Gastroesophageal sphincter (tissue), 4 donors: ENCODE measurements around the gene TRIP11. TPM values are rescaled to one million over a fixed set of nuclear protein-coding genes. Genes with fewer than 3 reads are reported as not detected.
A peak's percentile ranks its signal among the peaks of the same experiment; 100 is the strongest.

Source experiments
- ATAC-seq: fragments of 150-250 bp; one replicate; pipeline ENCODE4 v1.9.1; 2016; ENCODE audit warnings: mild to moderate bottlenecking, moderate library complexity
- H3K27ac ChIP-seq, 4 donors: fragments of 200-600 bp; sonication (generic) in 3 of 4; 1 replicate in 3 of 4; 2 replicates in 1 of 4; pipeline ENCODE4 v1.5.1; 2016 to 2019
- H3K27me3 ChIP-seq: fragments of 200-600 bp; sonication (generic); one replicate; pipeline ENCODE4 v1.5.1; 2019
- H3K36me3 ChIP-seq, 2 donors: fragments of 200-600 bp; sonication (generic); one replicate each; pipeline ENCODE4 v1.5.1; 2019; ENCODE audit warnings: control low read depth in 1 of 2
- H3K4me1 ChIP-seq, 3 donors: fragments of 200-600 bp; sonication (generic); 1 replicate in 2 of 3; 2 replicates in 1 of 3; pipeline ENCODE4 v1.5.1; 2016 to 2019; ENCODE audit warnings: control low read depth in 2 of 3
- H3K4me3 ChIP-seq, 2 donors: fragments of 200-600 bp; sonication (generic); one replicate each; pipeline ENCODE4 v1.5.1; 2019; ENCODE audit warnings: mild to moderate bottlenecking in 1 of 2, moderate library complexity in 1 of 2
- H3K9me3 ChIP-seq, 3 donors: fragments of 200-600 bp; sonication (generic); one replicate each; pipeline ENCODE4 v1.5.1; 2017 to 2019; ENCODE audit warnings: control low read depth in 2 of 3
- EP300 ChIP-seq: sonication (generic); formaldehyde crosslinking; IDR thresholded peaks from one replicate; pipeline ENCODE4 v1.6.1; 2017; ENCODE audit warnings: antibody characterized with exemption, mild to moderate bottlenecking
- POLR2A ChIP-seq, 2 donors: fragments of 450-650 bp; IDR thresholded peaks; one replicate each; pipeline ENCODE4 v1.6.1; 2017; ENCODE audit warnings: antibody characterized with exemption in 2 of 2, mild to moderate bottlenecking in 2 of 2, moderate library complexity in 1 of 2
- POLR2AphosphoS5 ChIP-seq: sonication (generic); formaldehyde crosslinking; IDR thresholded peaks from one replicate; pipeline ENCODE4 v1.6.1; 2017; ENCODE audit warnings: antibody characterized with exemption
- WGBS, 2 donors: methylation state at CpG; one replicate each; pipeline ENCODE4 v1.1.5; 2018; ENCODE audit warnings: low coverage in 1 of 2; 5-methylcytosine and 5-hydroxymethylcytosine counted together
- total RNA-seq, 4 donors: library from RNA; depleted of rRNA; stranded (reverse); fragments of >200 nt; gene quantifications; one replicate each; pipeline ENCODE4 v1.1.0, GENCODE V29; 2016
- TF ChIP-seq, protein P1 (sequence below), 4 experiments: fragments of 200-600 bp in 2 of 4; fragments of 450-650 bp in 2 of 4; sonication (generic) in 1 of 4; IDR thresholded peaks; one replicate each; pipeline ENCODE4 v1.5.1; 2017 to 2019; ENCODE audit warnings: antibody characterized with exemption in 4 of 4, mild to moderate bottlenecking in 2 of 4, moderate library complexity in 2 of 4

The TRIP11 gene
- total RNA-seq, 4 donors from 2014 or later, result 39.3 to 51.6 (median 41.8) TPM

DNA sequence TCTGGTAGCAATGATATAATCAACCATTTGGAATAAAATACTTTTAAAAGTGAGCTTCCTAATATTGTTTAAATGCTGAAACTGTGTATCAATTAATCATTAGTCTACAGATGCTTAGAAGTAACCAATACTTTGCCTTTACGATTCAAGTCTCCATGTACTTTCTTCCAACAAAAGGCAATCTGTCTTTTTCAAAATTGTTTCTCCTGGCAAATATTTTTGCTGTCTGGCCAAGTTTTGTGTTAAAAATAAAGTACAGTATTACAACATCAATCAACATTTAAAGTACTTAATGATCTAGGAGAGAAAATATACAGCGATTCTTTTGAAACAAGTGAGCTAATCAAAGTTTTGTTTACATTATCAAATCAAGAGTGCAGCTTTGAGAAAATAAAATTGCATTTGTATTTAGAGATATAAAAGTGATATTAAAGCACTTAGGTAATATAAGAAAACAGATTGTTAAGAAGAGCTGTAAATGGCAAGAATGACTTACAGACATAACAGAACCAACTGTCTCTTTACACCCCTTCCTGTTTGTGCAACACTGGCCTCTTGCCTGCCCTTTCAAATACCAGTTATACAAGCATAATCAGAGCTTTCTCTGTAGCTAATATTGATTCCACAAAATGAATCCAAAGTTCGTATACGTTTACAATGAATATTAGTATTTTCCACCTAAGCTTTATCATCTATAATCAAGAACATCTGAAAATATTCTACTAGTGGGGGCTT is 54.2 kb downstream of the TRIP11 start:
- Histone ChIP-seq H3K9me3 (no peaks in the 10 kb centered on the region), H3K36me3 (peaks cover 0 to 45% of the 10 kb centered on the region in 2 donors), H3K27me3 (no peaks in the 10 kb centered on the region), H3K4me3 (no peak overlapping the region), H3K27ac (peak overlapping the region in 2 of 4 donors; percentile 0 to 22), H3K4me1 (peaks cover 0 to 24% (median 4%) of the 10 kb centered on the region in 3 donors)
- TF ChIP-seq, protein P1, sequence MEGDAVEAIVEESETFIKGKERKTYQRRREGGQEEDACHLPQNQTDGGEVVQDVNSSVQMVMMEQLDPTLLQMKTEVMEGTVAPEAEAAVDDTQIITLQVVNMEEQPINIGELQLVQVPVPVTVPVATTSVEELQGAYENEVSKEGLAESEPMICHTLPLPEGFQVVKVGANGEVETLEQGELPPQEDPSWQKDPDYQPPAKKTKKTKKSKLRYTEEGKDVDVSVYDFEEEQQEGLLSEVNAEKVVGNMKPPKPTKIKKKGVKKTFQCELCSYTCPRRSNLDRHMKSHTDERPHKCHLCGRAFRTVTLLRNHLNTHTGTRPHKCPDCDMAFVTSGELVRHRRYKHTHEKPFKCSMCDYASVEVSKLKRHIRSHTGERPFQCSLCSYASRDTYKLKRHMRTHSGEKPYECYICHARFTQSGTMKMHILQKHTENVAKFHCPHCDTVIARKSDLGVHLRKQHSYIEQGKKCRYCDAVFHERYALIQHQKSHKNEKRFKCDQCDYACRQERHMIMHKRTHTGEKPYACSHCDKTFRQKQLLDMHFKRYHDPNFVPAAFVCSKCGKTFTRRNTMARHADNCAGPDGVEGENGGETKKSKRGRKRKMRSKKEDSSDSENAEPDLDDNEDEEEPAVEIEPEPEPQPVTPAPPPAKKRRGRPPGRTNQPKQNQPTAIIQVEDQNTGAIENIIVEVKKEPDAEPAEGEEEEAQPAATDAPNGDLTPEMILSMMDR (IDR thresholded peaks at IDR 0.05), result no peak
- TF ChIP-seq EP300, result no peak
- TF ChIP-seq POLR2A (IDR thresholded peaks at IDR 0.05), result no peak
- no peak for TF ChIP-seq POLR2AphosphoS5
- 21 to 22% methylated on average over 4 of the region's 4 CpGs for WGBS, 2 donors
- no peak for ATAC-seq

DNA sequence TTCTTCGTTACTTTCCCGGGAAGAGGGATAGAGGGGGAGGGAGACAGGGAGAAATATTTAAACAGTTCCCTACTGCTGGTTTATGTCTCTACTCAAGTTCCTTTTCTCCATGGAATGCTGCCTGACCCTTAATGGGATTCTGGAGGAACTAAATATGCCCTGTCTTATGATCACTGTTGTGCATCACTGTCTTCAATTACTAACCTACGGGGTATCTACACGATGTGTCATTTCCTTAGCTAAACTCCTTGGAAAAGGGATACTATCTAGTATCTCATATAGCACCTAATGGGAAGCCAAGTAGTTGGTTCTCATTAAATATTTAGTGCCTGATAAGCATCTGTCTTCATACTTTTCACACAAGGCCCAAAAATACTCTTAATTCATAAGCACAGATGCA is 54.9 kb downstream of the TRIP11 start:
- Histone ChIP-seq H3K4me3 (no peak overlapping the region), H3K4me1 (peaks cover 0 to 30% (median 4%) of the 10 kb centered on the region in 3 donors), H3K9me3 (no peaks in the 10 kb centered on the region), H3K36me3 (peaks cover 0 to 39% of the 10 kb centered on the region in 2 donors), H3K27ac (peak overlapping the region in 2 of 4 donors; percentile 0 to 22), H3K27me3 (no peaks in the 10 kb centered on the region)
- TF ChIP-seq, protein P1 (IDR thresholded peaks at IDR 0.05), result no peak
- TF ChIP-seq POLR2A (IDR thresholded peaks at IDR 0.05) (no peak), EP300 (no peak)
- 18 to 33% methylated on average over 4 of the region's 4 CpGs for WGBS, 2 donors
- ATAC-seq, result no peak

DNA sequence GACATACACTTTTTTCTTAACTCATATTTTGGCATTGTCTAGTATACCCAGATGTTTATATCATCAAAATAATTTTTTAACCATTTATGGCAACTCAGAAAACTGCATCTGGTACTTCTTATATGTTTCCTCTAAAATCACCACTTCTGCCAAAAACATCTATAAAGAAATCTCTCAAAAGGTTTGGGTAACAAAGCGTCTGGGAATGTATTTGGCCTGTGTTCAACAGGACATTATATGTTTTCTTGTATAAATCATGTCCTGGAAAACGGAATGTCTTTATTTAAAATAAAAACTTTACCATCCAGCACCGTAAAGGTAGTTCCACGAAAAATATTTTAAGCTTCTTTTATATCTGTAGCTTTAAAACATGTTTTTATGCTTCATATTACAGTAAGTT is 56.3 kb downstream of the TRIP11 start:
- Histone ChIP-seq H3K9me3 (no peaks in the 10 kb centered on the region), H3K27me3 (no peaks in the 10 kb centered on the region), H3K27ac (no peak overlapping the region), H3K4me1 (peaks cover 0 to 36% (median 4%) of the 10 kb centered on the region in 3 donors), H3K36me3 (peaks cover 0 to 30% of the 10 kb centered on the region in 2 donors), H3K4me3 (no peak overlapping the region)
- TF ChIP-seq EP300 (no peak), POLR2AphosphoS5 (no peak), POLR2A (IDR thresholded peaks at IDR 0.05) (no peak)
- TF ChIP-seq, protein P1 (IDR thresholded peaks at IDR 0.05), result no peak
- WGBS, 2 donors, result 62 to 72% methylated on average over 4 of the region's 4 CpGs
- no peak for ATAC-seq

DNA sequence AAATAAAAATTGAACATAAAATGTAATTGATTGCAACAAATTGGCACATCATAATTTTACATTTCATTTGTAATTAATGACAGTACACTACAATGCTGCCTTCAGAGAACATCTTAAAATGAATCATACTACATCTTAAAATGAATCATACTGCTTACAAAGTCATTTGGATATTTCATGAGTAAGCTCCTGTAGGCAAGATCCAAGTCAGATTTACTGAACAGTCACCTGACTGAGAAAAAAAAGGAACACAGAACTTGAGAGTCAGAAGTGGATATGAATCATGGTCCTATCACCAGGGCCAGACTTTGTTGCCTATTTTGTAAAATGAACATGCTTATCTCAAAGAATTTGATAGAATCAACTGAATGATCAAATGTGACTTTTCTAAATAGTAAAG is 59.7 kb downstream of the TRIP11 start:
- H3K4me1 ChIP-seq, result peaks cover 0 to 34% (median 2%) of the 10 kb centered on the region in 3 donors

More for the DNA sequence above, 59.7 kb downstream of the TRIP11 start:
- peaks cover 0 to 16% of the 10 kb centered on the region in 2 donors for H3K36me3 ChIP-seq
- H3K27me3 ChIP-seq, result no peaks in the 10 kb centered on the region
- no peak overlapping the region for H3K27ac ChIP-seq
- peak; percentile 84 for ATAC-seq
- TF ChIP-seq EP300 (no peak), POLR2A (IDR thresholded peaks at IDR 0.05) (no peak), POLR2AphosphoS5 (peak; percentile 47)
- TF ChIP-seq, protein P1 (IDR thresholded peaks at IDR 0.05), result no peak
- H3K9me3 ChIP-seq, result no peaks in the 10 kb centered on the region
- no peak overlapping the region for H3K4me3 ChIP-seq
